Neural progenitor cell (in vitro differentiated cells): ENCODE measurements around the gene FRMD8. TPM values are rescaled to one million over a fixed set of nuclear protein-coding genes. Genes with fewer than 3 reads are reported as not detected.
"Not testable (repeated sequence)": the region's sequence is repeated elsewhere in the genome, so short reads cannot be mapped to it uniquely, and the experiment has no call there.

ENCODE experiments used
- DNase-seq: peaks from one replicate; pipeline ENCODE4 v3.0.0-alpha.2; 2016; ENCODE audit warnings: low spot score
- H2AFZ ChIP-seq: fragments of 200-600 bp; sonication (generic); replicated peaks from 2 replicates; pipeline ENCODE4 v1.6.1; 2016; ENCODE audit warnings: antibody characterized with exemption
- H3F3A ChIP-seq: fragments of 200-600 bp; sonication (generic); 2 replicates; pipeline ENCODE4 v1.6.1; 2016; ENCODE audit warnings: antibody characterized with exemption, low read depth
- H3K27ac ChIP-seq: fragments of 200-600 bp; sonication (generic); 2 replicates; pipeline ENCODE4 v1.5.1; 2016; ENCODE audit warnings: mild to moderate bottlenecking
- H3K27me3 ChIP-seq: fragments of 200-600 bp; sonication (generic); 2 replicates; pipeline ENCODE4 v1.6.1; 2016; ENCODE audit warnings: mild to moderate bottlenecking, moderate library complexity
- H3K36me3 ChIP-seq: fragments of 200-600 bp; sonication (generic); 2 replicates; pipeline ENCODE4 v1.5.1; 2016
- H3K4me1 ChIP-seq: fragments of 200-600 bp; sonication (generic); 2 replicates; pipeline ENCODE4 v1.6.1; 2016; ENCODE audit warnings: mixed run types
- H3K4me2 ChIP-seq: fragments of 200-600 bp; sonication (generic); 2 replicates; pipeline ENCODE4 v1.6.1; 2016
- H3K4me3 ChIP-seq: fragments of 200-600 bp; sonication (generic); 2 replicates; pipeline ENCODE4 v1.5.1; 2016
- H3K79me2 ChIP-seq: fragments of 200-600 bp; sonication (generic); 2 replicates; pipeline ENCODE4 v1.6.1; 2016; ENCODE audit warnings: low read depth
- H3K9ac ChIP-seq: fragments of 200-600 bp; sonication (generic); 2 replicates; pipeline ENCODE4 v1.6.1; 2016
- H3K9me3 ChIP-seq: fragments of 200-600 bp; sonication (generic); 2 replicates; pipeline ENCODE4 v1.5.1; 2016; ENCODE audit warnings: low read depth
- H4K20me1 ChIP-seq: fragments of 200-600 bp; sonication (generic); 2 replicates; pipeline ENCODE4 v1.6.1; 2016; ENCODE audit warnings: low read depth
- H3K27ac Mint-ChIP-seq: 3 replicates; pipeline ENCODE4 v1.8.0; 2021; ENCODE audit warnings: mixed read lengths
- H3K27me3 Mint-ChIP-seq: 2 replicates; pipeline ENCODE4 v1.8.0; 2022; ENCODE audit warnings: low read depth, mild to moderate bottlenecking, inconsistent platforms, moderate library complexity, mixed read lengths; ENCODE audit not compliant: insufficient read depth
- H3K36me3 Mint-ChIP-seq: 3 replicates; pipeline ENCODE4 v1.8.0; 2021; ENCODE audit warnings: mixed read lengths
- H3K4me1 Mint-ChIP-seq: 3 replicates; pipeline ENCODE4 v1.8.0; 2021; ENCODE audit warnings: mixed read lengths
- H3K4me3 Mint-ChIP-seq: 3 replicates; pipeline ENCODE4 v1.8.0; 2021; ENCODE audit warnings: mild to moderate bottlenecking, moderate library complexity, mixed read lengths
- H3K9me3 Mint-ChIP-seq: 3 replicates; pipeline ENCODE4 v1.8.0; 2020; ENCODE audit warnings: mixed read lengths
- CTCF ChIP-seq: fragments of 200-600 bp; sonication (generic); IDR thresholded peaks from 2 replicates; pipeline ENCODE4 v1.5.1; 2017; ENCODE audit warnings: antibody characterized with exemption, mild to moderate bottlenecking
- EZH2 ChIP-seq: fragments of 200-600 bp; sonication (generic); IDR thresholded peaks from 2 replicates; pipeline ENCODE4 v1.6.1; 2017; ENCODE audit warnings: antibody characterized with exemption, mild to moderate bottlenecking, moderate library complexity
- EZH2phosphoT487 ChIP-seq: fragments of 200-600 bp; sonication (generic); IDR thresholded peaks from 2 replicates; pipeline ENCODE4 v1.6.1; 2017; ENCODE audit warnings: antibody characterized with exemption
- total RNA-seq: library from RNA; depleted of rRNA; stranded (reverse); fragments of >200 nt; gene quantifications from 2 replicates; pipeline ENCODE4 v1.2.3, GENCODE V29; 2015; ENCODE audit warnings: low replicate concordance

FRMD8 gene
- total RNA-seq, 1 donor from 2014 or later: 5.8 TPM

- peaks cover 6% of the 10 kb centered on the region for H3F3A ChIP-seq
- H3K79me2 ChIP-seq: no peaks in the 10 kb centered on the region
- no peaks in the 10 kb centered on the region for H3K9me3 ChIP-seq
- peak overlapping the region; percentile 63 for H3K27ac Mint-ChIP-seq
- H2AFZ ChIP-seq: no peak overlapping the region
- no peaks in the 10 kb centered on the region for H3K36me3 ChIP-seq
- H3K9me3 Mint-ChIP-seq: peaks cover 22% of the 10 kb centered on the region
- no peak overlapping the region for H3K4me3 ChIP-seq
- H3K27ac ChIP-seq: no peak overlapping the region
- no peaks in the 10 kb centered on the region for H4K20me1 ChIP-seq
- no peaks in the 10 kb centered on the region for H3K4me1 ChIP-seq
- H3K9ac ChIP-seq: no peak overlapping the region
- H3K4me2 ChIP-seq: peak overlapping the region; percentile 10
- no peaks in the 10 kb centered on the region for H3K27me3 ChIP-seq
- TF ChIP-seq CTCF (no peak), EZH2 (no peak), EZH2phosphoT487 (no peak)
- peaks cover 13% of the 10 kb centered on the region for H3K27me3 Mint-ChIP-seq
- peaks cover 36% of the 10 kb centered on the region for H3K4me1 Mint-ChIP-seq
- peaks cover 4% of the 10 kb centered on the region for H3K36me3 Mint-ChIP-seq
- H3K4me3 Mint-ChIP-seq: no peak overlapping the region
- DNase-seq: peak; percentile 50
These were observed 62.1 kb downstream of the FRMD8 start for GRCh38 chr11:65448418-65449105.

GRCh38 chr11:65451301-65451700 lies 64.9 kb downstream of the FRMD8 start:
- H3K36me3 Mint-ChIP-seq, H3K27ac ChIP-seq, DNase-seq, H3K4me2 ChIP-seq, H3K4me1 ChIP-seq, H2AFZ ChIP-seq, H3K9ac ChIP-seq, H3K9me3 ChIP-seq, H3K4me3 ChIP-seq, H3F3A ChIP-seq, H3K4me3 Mint-ChIP-seq, H3K79me2 ChIP-seq, H3K27ac Mint-ChIP-seq, H3K36me3 ChIP-seq, H4K20me1 ChIP-seq: not testable (repeated sequence)
- Mint-ChIP-seq H3K9me3 (peaks cover 29% of the 10 kb centered on the region), H3K27me3 (peaks cover 15% of the 10 kb centered on the region), H3K4me1 (peaks cover 37% of the 10 kb centered on the region)
- H3K27me3 ChIP-seq: peaks cover 17% of the 10 kb centered on the region

GRCh38 chr11:65452259-65452658 lies 65.8 kb downstream of the FRMD8 start:
- not testable (repeated sequence) for H2AFZ ChIP-seq, DNase-seq, H4K20me1 ChIP-seq, H3K36me3 ChIP-seq, H3K4me1 ChIP-seq, H3K27ac ChIP-seq, H3K4me2 ChIP-seq, H3K9ac ChIP-seq, H3K36me3 Mint-ChIP-seq, H3K79me2 ChIP-seq, H3K4me3 ChIP-seq, H3K9me3 ChIP-seq
- peaks cover 11% of the 10 kb centered on the region for H3K27me3 Mint-ChIP-seq
- peaks cover 10% of the 10 kb centered on the region for H3F3A ChIP-seq
- peaks cover 40% of the 10 kb centered on the region for H3K4me1 Mint-ChIP-seq
- H3K9me3 Mint-ChIP-seq: peaks cover 27% of the 10 kb centered on the region
- peak overlapping the region; percentile 60 for H3K27ac Mint-ChIP-seq
- peaks cover 27% of the 10 kb centered on the region for H3K27me3 ChIP-seq
- peak overlapping the region; percentile 58 for H3K4me3 Mint-ChIP-seq

GRCh38 chr11:65452806-65453490 lies 66.5 kb downstream of the FRMD8 start:
- TF ChIP-seq CTCF: no peak
- no peak for TF ChIP-seq EZH2
- no peak for TF ChIP-seq EZH2phosphoT487
- DNase-seq: no peak
- Mint-ChIP-seq H3K4me3 (no peak overlapping the region), H3K36me3 (peaks cover 9% of the 10 kb centered on the region), H3K27ac (no peak overlapping the region), H3K4me1 (peaks cover 39% of the 10 kb centered on the region), H3K27me3 (peaks cover 11% of the 10 kb centered on the region), H3K9me3 (peaks cover 30% of the 10 kb centered on the region)
- Histone ChIP-seq H4K20me1 (no peaks in the 10 kb centered on the region), H3K27ac (no peak overlapping the region), H3K9ac (no peak overlapping the region), H3K79me2 (no peaks in the 10 kb centered on the region), H3K4me1 (no peaks in the 10 kb centered on the region), H3K9me3 (no peaks in the 10 kb centered on the region), H3K36me3 (no peaks in the 10 kb centered on the region), H3K4me2 (no peak overlapping the region), H3K4me3 (no peak overlapping the region), H3K27me3 (peaks cover 34% of the 10 kb centered on the region), H2AFZ (no peak overlapping the region), H3F3A (peaks cover 10% of the 10 kb centered on the region)
